Activated naive CD8-positive, alpha-beta T cell treated with anti-CD3 and anti-CD28 coated beads for 36 hours (primary cell): Measurements from ENCODE around the gene SPINK5. TPM values are rescaled to one million over a fixed set of nuclear protein-coding genes. Genes with fewer than 3 reads are reported as not detected.

ENCODE experiments used
- DNase-seq: peaks from one replicate; pipeline ENCODE4 v3.0.0; 2021
- H3K27ac Mint-ChIP-seq: one replicate; pipeline ENCODE4 v1.8.0; 2022; ENCODE audit warnings: mild to moderate bottlenecking, moderate library complexity, mixed read lengths
- H3K27me3 Mint-ChIP-seq: one replicate; pipeline ENCODE4 v1.8.0; 2022; ENCODE audit warnings: mild to moderate bottlenecking, mixed read lengths
- H3K36me3 Mint-ChIP-seq: one replicate; pipeline ENCODE4 v1.8.0; 2021; ENCODE audit warnings: mild to moderate bottlenecking, mixed read lengths
- H3K4me1 Mint-ChIP-seq: one replicate; pipeline ENCODE4 v1.8.0; 2021; ENCODE audit warnings: mixed read lengths
- H3K4me3 Mint-ChIP-seq: one replicate; pipeline ENCODE4 v1.8.0; 2022; ENCODE audit warnings: mild to moderate bottlenecking, moderate library complexity, mixed read lengths
- H3K9me3 Mint-ChIP-seq: one replicate; pipeline ENCODE4 v1.8.0; 2022; ENCODE audit warnings: mixed read lengths
- total RNA-seq, 2 experiments: library from RNA; stranded (reverse); gene quantifications; one replicate each; pipeline ENCODE4 v1.2.3, GENCODE V29; 2021

Gene SPINK5
- total RNA-seq, 2 experiments from 2014 or later: not detected

- no peak for DNase-seq
- Mint-ChIP-seq H3K27me3 (peaks cover 19% of the 10 kb centered on the region), H3K4me3 (no peak overlapping the region), H3K9me3 (peaks cover 3% of the 10 kb centered on the region), H3K36me3 (no peaks in the 10 kb centered on the region), H3K4me1 (no peaks in the 10 kb centered on the region), H3K27ac (no peak overlapping the region)
Measured at GRCh38 chr5:148141645-148142044, 77.9 kb downstream of the SPINK5 start.

DNA sequence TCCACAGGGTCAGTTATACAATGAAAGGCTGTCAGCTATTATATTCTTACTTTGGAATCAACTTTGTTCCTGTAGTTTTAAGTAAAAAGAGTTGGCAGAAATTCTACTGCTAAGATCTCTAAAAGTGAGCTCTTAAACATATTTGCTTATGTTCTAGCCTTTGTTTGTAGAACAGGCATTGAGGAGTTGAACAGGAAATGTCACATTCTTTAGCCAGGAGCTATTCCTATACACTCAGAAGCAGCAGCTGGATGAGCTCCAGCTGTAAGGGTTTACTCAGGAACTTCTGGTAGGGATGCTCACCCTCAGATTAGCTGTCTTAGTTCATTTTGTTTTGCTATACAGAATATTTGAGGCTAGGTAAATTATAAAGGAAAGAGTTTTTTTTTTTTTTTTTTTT is 82.1 kb downstream of the SPINK5 start:
- DNase-seq: no peak
- peaks cover 11% of the 10 kb centered on the region for H3K27me3 Mint-ChIP-seq
- no peak overlapping the region for H3K4me3 Mint-ChIP-seq
- no peak overlapping the region for H3K27ac Mint-ChIP-seq
- H3K36me3 Mint-ChIP-seq: no peaks in the 10 kb centered on the region
- no peaks in the 10 kb centered on the region for H3K4me1 Mint-ChIP-seq
- H3K9me3 Mint-ChIP-seq: peaks cover 3% of the 10 kb centered on the region

- no peaks in the 10 kb centered on the region for H3K36me3 Mint-ChIP-seq
- no peak overlapping the region for H3K27ac Mint-ChIP-seq
- DNase-seq: no peak
- peaks cover 3% of the 10 kb centered on the region for H3K9me3 Mint-ChIP-seq
- H3K27me3 Mint-ChIP-seq: peaks cover 11% of the 10 kb centered on the region
- H3K4me1 Mint-ChIP-seq: no peaks in the 10 kb centered on the region
- H3K4me3 Mint-ChIP-seq: no peak overlapping the region
Measured at GRCh38 chr5:148146487-148146886, 82.7 kb downstream of the SPINK5 start.

- Mint-ChIP-seq H3K4me1 (no peaks in the 10 kb centered on the region), H3K9me3 (peaks cover 1% of the 10 kb centered on the region), H3K27me3 (peaks cover 9% of the 10 kb centered on the region), H3K27ac (no peak overlapping the region), H3K4me3 (no peak overlapping the region), H3K36me3 (no peaks in the 10 kb centered on the region)
- no peak for DNase-seq
Measured at GRCh38 chr5:148147415-148147814, 83.6 kb downstream of the SPINK5 start.

DNA sequence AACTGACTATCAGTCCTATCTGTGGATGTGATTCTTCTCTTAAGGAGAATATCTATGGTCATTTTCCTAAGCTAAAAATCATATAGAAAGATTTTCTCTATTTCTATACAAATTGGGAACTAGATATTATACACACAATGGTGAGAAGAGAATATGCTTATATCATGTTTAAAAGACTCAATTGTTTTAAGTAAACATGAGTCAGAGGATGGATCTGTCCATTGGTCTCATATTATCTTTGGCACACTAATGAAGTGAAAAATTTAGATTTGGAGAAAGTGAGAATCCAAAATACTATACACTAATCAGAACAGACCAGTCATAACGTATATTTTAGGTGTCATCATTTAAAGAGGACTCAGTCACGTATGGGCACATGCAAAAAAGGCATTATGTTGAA is 88.1 kb downstream of the SPINK5 start:
- Mint-ChIP-seq H3K36me3 (no peaks in the 10 kb centered on the region), H3K27me3 (peaks cover 3% of the 10 kb centered on the region), H3K4me3 (no peak overlapping the region), H3K27ac (no peak overlapping the region), H3K4me1 (no peaks in the 10 kb centered on the region), H3K9me3 (peaks cover 4% of the 10 kb centered on the region)
- no peak for DNase-seq

DNA sequence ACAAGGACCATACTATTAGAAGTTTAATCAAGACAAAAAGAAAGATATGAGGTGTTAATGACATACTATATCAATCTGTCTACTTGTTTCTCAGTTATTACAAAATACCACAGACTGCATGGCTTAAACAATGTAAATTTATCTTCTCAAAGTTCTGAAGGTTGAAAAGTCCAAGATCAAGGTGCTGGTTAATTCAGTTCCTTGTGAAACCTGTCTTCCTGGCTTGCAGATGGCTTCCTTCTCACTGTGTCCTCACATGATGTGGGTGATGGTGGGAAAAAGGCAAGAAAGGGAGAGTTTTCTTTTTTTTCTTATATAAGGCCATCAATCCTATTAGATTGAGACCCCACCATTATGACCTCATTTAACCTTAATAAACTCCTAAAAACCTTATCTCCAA is 89.0 kb downstream of the SPINK5 start:
- Mint-ChIP-seq H3K36me3 (no peaks in the 10 kb centered on the region), H3K27me3 (peaks cover 3% of the 10 kb centered on the region), H3K9me3 (peaks cover 4% of the 10 kb centered on the region), H3K4me1 (no peaks in the 10 kb centered on the region), H3K4me3 (no peak overlapping the region), H3K27ac (no peak overlapping the region)
- no peak for DNase-seq

- no peaks in the 10 kb centered on the region for H3K27me3 Mint-ChIP-seq
- no peaks in the 10 kb centered on the region for H3K36me3 Mint-ChIP-seq
- peaks cover 4% of the 10 kb centered on the region for H3K9me3 Mint-ChIP-seq
- H3K4me1 Mint-ChIP-seq: no peaks in the 10 kb centered on the region
- H3K27ac Mint-ChIP-seq: no peak overlapping the region
- no peak for DNase-seq
- H3K4me3 Mint-ChIP-seq: no peak overlapping the region
Measured at GRCh38 chr5:148156609-148157008, 92.8 kb downstream of the SPINK5 start.

DNA sequence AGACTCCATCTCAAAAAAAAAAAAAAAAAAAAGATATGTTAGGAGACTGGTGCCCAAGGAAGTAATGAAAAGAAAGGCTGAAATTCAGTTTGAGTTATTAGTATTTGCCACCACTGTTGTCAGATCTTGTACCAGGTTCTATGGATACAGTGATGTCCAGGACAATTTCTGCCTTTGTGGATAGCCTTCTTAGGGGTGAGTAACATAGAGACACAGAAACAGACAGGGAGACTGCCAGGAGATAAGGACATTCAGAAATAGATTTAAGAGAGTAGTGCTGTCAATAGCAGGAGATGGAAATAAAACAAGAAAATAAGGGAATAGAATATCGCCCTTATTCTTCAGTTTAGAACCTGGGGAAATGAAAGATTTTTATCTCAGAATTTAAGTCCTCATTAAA is 98.3 kb downstream of the SPINK5 start:
- no peak for DNase-seq
- no peaks in the 10 kb centered on the region for H3K4me1 Mint-ChIP-seq

GRCh38 chr5:148163345-148163744 is 99.6 kb downstream of the SPINK5 start:
- Mint-ChIP-seq H3K9me3 (no peaks in the 10 kb centered on the region), H3K27me3 (peaks cover 3% of the 10 kb centered on the region), H3K4me3 (no peak overlapping the region), H3K27ac (no peak overlapping the region), H3K36me3 (no peaks in the 10 kb centered on the region), H3K4me1 (no peaks in the 10 kb centered on the region)
- no peak for DNase-seq

More for the DNA sequence above, 98.3 kb downstream of the SPINK5 start:
- H3K4me3 Mint-ChIP-seq: no peak overlapping the region
- no peaks in the 10 kb centered on the region for H3K9me3 Mint-ChIP-seq
- peaks cover 3% of the 10 kb centered on the region for H3K27me3 Mint-ChIP-seq
- H3K27ac Mint-ChIP-seq: no peak overlapping the region
- H3K36me3 Mint-ChIP-seq: no peaks in the 10 kb centered on the region

GRCh38 chr5:148166550-148167283 is 102.9 kb downstream of the SPINK5 start:
- Mint-ChIP-seq H3K9me3 (no peaks in the 10 kb centered on the region), H3K36me3 (no peaks in the 10 kb centered on the region), H3K4me1 (no peaks in the 10 kb centered on the region), H3K27me3 (peaks cover 10% of the 10 kb centered on the region), H3K27ac (no peak overlapping the region), H3K4me3 (no peak overlapping the region)
- DNase-seq: no peak

DNA sequence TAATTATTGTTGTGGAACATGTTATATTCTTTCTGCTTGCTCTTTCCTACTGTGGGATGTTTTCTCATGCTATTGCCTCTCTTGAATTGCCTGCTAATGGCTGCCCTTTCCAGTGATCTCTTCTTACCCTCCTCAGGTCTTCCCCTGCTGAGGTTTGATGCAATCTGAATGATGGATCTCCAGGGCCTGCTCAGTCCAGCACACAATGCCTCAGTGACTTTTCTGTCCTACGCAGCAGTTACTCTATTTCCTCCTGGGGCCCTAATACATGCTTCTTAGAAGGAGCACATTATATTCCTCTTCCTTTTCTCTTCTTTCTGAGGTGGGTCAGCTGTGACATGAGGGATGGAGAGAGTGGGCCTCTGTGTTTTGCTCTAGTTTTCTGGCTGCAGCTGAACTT is 104.5 kb downstream of the SPINK5 start, which contains the start of gene SPINK14:
SPINK14 (plus strand) TSS at position 301 of the 400 bp plus-strand sequence. CDS start 1,187 bp downstream, outside the sequence.
- no peaks in the 10 kb centered on the region for H3K36me3 Mint-ChIP-seq
- peaks cover 16% of the 10 kb centered on the region for H3K27me3 Mint-ChIP-seq
- H3K9me3 Mint-ChIP-seq: no peaks in the 10 kb centered on the region
- no peaks in the 10 kb centered on the region for H3K4me1 Mint-ChIP-seq
- no peak for DNase-seq
- no peak within 1 kb of the TSS for H3K27ac Mint-ChIP-seq
- H3K4me3 Mint-ChIP-seq: no peak within 1 kb of the TSS

- H3K4me1 Mint-ChIP-seq: no peaks in the 10 kb centered on the region
- no peak overlapping the region for H3K27ac Mint-ChIP-seq
- no peaks in the 10 kb centered on the region for H3K36me3 Mint-ChIP-seq
- DNase-seq: no peak
- H3K27me3 Mint-ChIP-seq: peaks cover 16% of the 10 kb centered on the region
- no peak overlapping the region for H3K4me3 Mint-ChIP-seq
- no peaks in the 10 kb centered on the region for H3K9me3 Mint-ChIP-seq
Measured at GRCh38 chr5:148172377-148172776, 108.6 kb downstream of the SPINK5 start.

DNA sequence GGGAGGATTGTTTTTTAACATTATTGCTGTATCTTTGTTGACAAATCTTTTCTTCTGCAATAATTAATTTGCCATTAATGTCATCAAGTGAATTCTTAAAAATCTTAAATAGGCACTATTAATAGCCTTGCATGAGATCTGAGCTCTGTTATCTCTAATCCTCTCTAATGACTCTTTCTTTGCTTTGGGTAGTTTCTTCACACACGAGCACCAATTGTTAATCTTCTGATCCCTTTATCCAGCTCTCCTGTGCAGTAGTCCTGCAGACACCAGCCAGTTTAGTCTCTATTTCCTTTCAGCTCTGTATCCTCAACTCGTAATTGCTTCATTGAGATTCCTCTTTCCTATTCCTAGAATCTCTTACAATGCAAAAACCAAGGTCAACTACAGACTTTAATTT is 112.7 kb downstream of the SPINK5 start:
- Mint-ChIP-seq H3K27me3 (peaks cover 14% of the 10 kb centered on the region), H3K36me3 (no peaks in the 10 kb centered on the region), H3K4me3 (no peak overlapping the region), H3K27ac (no peak overlapping the region), H3K4me1 (no peaks in the 10 kb centered on the region), H3K9me3 (no peaks in the 10 kb centered on the region)
- DNase-seq: no peak

DNA sequence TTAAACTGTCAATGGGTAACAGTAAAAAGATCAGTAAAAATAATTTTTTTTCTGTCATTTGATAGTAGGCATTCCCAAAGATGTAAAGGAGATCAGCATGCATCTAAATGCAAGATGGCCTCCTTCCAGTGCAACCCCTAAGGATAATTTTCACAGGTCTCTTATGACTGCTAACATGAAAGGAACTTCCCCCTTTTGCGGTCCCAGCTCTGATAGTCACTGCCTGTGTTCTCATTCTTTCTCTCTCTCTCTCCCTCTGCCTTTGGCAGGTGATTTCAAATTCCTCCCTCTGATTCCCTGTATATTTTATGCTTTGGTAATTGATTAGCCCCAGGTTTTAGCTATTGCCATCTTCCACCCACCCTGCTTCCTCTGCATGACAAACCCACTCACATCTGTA is 113.4 kb downstream of the SPINK5 start:
- Mint-ChIP-seq H3K27me3 (peaks cover 15% of the 10 kb centered on the region), H3K4me3 (no peak overlapping the region), H3K9me3 (no peaks in the 10 kb centered on the region), H3K27ac (no peak overlapping the region), H3K36me3 (no peaks in the 10 kb centered on the region), H3K4me1 (no peaks in the 10 kb centered on the region)
- DNase-seq: no peak

DNA sequence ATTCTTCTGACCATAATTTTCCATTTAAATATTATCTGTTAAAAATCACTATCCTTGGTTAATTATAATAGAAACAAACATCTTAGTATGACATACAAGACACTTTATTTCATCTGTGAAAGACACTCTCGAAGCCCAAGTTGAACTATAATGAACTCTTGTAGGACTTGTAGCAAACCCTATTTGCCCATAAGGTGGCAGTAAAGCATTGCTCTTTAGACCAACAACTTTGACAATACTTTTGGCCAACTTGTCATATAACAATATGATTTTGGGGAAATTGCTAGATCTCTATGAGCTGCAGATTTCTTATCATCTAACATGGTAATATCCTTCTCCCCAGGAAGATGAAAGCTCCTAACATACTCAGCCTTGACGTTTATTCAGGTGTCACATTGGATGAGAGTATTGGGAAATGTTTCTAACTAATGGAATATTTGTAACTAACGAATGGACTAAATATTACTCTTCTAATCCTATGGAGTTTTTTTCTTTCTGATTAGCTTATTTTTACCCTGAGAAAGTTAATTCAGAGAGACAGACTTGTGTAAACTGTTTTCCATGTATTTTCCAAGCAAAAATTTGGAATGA is 115.5 kb downstream of the SPINK5 start:
- no peak for DNase-seq
- no peaks in the 10 kb centered on the region for H3K36me3 Mint-ChIP-seq
- no peak overlapping the region for H3K27ac Mint-ChIP-seq
- peaks cover 19% of the 10 kb centered on the region for H3K27me3 Mint-ChIP-seq
- no peaks in the 10 kb centered on the region for H3K4me1 Mint-ChIP-seq
- no peak overlapping the region for H3K4me3 Mint-ChIP-seq
- H3K9me3 Mint-ChIP-seq: no peaks in the 10 kb centered on the region
